GM12873 (cell line): ENCODE measurements around the gene ABT1.

Experiments used
- TF ChIP-seq, protein P1 (sequence below): IDR thresholded peaks from 2 replicates; pipeline ENCODE4 v1.5.1; 2012; ENCODE audit warnings: low read depth, mild to moderate bottlenecking, moderate library complexity, low read length, control low read depth; ENCODE audit not compliant: insufficient read depth; ENCODE audit errors: missing control alignments

Gene ABT1

DNA sequence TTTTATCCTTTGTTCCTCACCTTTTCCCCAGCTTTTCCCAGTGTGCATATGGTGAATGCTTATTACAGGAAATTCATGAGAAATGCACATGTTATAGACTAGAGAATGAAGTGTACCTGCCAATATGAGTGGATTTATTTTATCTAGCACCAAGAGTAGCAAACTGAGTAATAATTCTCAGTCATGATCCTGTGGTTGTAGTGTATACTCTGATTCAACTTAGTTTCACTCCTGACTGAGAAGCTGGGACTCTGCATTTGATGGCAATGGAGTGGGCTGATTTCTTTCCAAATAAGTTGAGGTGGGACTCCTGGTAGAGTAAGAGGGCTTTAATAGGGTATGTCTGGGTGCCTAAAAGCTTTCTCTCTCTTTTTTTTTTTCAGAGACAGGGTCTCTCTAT, 4.0 kb downstream of the ABT1 start:
- TF ChIP-seq, protein P1, sequence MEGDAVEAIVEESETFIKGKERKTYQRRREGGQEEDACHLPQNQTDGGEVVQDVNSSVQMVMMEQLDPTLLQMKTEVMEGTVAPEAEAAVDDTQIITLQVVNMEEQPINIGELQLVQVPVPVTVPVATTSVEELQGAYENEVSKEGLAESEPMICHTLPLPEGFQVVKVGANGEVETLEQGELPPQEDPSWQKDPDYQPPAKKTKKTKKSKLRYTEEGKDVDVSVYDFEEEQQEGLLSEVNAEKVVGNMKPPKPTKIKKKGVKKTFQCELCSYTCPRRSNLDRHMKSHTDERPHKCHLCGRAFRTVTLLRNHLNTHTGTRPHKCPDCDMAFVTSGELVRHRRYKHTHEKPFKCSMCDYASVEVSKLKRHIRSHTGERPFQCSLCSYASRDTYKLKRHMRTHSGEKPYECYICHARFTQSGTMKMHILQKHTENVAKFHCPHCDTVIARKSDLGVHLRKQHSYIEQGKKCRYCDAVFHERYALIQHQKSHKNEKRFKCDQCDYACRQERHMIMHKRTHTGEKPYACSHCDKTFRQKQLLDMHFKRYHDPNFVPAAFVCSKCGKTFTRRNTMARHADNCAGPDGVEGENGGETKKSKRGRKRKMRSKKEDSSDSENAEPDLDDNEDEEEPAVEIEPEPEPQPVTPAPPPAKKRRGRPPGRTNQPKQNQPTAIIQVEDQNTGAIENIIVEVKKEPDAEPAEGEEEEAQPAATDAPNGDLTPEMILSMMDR, result no peak

DNA sequence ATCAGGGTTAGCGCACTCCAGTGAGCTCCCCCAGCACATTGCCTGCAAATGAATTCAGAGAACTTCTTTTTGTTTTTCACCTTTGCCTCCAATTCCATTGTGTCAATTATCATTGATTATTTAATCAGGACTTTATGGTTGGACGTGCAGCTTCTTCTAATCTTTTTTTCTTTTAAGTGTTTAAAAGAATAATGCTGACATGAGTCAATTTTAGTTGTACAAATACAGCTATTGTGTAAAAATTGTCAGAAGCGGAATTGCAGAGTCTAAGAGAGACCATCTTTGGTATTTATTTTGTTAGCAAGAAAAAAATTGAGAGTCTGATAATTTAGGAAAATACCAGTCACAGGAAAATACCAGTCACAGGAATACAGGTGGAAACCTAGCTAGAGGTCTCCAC, 5.5 kb downstream of the ABT1 start:
- TF ChIP-seq, protein P1, result no peak

DNA sequence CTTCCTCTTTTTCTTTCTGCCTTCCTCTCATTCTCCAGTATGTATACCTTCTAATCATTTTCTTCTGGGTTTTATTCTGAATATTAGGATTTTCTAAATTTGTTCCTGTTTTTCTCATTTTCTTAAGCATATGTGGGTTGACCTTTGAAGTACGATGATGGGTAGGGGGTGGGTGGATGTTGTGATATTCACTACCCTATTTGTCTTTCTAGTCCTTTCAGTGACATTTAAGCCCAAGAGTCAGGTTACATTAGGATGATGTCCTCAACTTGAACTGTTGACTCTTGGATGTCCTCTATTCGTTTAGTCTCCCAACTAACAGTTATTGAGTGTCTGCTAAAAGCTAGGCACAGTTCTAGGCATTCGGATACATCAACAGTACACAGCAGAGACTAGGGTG, 7.3 kb downstream of the ABT1 start:
- TF ChIP-seq, protein P1, result no peak

DNA sequence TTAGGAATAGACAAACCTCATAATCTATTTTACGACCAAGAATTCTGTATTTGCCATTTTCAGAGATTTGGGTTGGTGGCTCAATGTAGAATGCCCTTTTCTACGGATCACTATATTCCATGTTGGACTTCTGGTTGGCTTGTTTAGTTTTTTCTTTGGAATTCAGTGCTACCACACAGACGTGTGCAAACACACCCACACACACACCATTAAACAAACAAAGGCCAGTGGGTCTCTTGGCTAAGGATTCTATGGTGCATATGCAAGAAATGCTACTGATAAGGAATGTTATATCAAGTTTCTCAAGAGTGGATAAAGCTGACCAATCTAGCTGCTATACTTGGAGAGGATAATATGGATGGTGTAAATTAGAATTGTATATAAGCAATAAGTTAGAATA, 8.0 kb downstream of the ABT1 start:
- TF ChIP-seq, protein P1, result no peak

DNA sequence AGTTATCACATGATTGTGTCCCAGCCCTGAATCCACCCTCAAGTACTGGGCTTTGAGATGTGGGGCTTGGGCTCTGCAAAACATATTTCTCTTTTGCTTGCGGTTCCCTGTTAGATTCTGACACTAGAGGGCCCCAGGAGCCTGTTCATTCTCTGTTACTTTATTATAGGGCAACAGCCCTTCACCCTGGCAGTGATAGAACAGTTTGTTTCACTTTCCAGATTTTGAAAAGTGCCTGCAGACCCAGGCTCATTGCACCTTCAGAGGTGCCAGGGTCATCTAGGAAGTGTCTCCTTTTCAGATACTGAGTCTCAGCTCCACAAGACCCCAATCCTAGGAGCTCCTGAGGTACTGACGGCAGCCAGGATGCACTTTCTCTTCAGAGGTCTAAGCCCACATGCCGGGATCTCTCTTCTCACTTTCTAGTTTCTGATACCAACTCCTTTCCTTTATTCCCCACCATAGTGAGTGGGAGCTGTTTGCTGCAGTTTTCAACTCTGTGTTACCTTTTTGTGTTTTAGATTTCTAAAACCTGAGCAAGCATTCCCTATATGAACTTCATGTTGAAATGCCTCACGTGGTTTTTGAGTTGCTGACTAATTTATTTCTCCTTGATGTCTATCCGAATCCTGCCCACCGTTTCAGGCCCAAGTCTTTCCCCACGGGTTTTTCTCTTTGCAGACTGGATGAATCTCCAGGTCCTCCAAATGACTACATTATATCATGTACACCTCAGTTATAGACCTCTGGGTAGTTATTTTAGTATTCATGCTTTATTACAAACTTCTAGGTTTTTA, 10.9 kb downstream of the ABT1 start:
- TF ChIP-seq, protein P1, result peak; percentile 79

DNA sequence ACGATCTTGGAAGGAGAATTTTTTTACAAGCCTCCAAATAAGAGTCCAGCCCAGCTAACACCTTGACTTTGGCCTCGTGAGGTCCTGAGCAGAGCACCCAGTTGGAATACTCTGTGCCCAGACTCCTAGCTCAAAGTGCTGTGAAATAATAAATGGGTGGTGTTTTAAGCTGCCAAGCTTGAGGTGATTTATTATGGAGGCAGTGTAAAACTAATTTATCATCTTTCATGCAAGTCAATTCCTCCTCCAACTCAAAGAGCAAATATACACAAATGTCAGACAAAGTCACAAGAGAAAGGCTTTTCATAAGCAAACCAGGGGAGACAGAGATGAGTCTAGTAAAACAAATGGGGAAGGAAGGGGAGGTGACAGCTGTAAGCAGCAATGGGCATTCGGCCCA, 12.7 kb downstream of the ABT1 start:
- TF ChIP-seq, protein P1, result no peak

DNA sequence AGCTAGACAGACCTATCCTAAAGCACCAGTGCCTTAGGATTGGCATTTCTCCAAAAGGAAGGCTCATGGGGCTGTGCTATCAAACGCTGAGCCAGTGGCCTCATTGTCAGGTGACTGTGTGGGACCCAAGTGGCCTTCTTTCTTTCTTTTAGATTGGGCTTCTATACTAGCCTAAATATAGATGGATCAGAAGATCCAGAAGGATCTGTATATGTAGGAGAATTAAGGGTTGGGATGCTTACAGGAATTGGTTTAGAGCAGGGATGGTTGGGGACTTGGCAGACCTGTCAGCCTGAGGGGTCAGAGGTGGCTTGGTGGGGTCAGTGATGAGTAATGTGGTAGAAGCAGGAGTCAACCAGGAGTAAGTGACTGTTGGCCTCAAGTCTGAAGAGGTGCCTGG, 14.8 kb downstream of the ABT1 start:
- TF ChIP-seq, protein P1, result no peak
